ENCODE data around the gene KIAA1328.

Gene KIAA1328

DNA sequence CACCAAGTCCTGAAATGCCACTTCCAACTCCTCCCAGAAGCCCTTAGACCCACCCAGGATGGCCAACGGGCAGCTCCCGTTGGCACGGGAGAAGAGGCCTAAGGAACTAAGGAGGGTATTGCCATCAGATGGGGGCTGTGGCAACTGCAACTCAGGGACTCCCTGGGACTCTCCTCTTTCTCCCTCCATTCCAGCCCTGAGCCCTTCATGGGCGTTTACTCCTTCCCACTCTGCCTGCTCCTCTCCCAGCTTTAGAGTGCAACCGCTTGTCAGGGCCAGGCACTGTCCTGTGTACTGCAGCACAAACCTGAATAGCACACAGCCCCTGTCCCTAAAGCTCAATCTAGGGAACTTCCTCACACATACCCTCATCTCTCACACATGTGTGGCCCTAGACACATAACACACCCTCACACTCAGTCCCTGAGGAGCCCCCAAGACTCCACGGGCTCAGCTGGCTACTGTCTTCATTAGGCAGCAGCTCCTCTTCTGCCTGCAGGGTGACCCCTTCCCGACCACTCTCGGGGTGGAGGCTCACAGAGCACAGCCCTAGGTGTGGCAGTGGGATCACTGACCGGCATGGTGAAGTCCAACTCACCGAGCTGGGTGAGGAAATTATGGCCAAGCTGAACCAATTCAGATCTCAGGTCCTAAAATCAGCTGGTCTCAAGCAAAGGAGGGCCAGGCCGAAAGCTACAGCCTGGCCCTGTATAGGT is 420.4 kb downstream of the KIAA1328 start:
- DNase-seq (ENCODE audit: extremely low read depth in 1 of 2, low read depth in 1 of 2), result no peak

DNA sequence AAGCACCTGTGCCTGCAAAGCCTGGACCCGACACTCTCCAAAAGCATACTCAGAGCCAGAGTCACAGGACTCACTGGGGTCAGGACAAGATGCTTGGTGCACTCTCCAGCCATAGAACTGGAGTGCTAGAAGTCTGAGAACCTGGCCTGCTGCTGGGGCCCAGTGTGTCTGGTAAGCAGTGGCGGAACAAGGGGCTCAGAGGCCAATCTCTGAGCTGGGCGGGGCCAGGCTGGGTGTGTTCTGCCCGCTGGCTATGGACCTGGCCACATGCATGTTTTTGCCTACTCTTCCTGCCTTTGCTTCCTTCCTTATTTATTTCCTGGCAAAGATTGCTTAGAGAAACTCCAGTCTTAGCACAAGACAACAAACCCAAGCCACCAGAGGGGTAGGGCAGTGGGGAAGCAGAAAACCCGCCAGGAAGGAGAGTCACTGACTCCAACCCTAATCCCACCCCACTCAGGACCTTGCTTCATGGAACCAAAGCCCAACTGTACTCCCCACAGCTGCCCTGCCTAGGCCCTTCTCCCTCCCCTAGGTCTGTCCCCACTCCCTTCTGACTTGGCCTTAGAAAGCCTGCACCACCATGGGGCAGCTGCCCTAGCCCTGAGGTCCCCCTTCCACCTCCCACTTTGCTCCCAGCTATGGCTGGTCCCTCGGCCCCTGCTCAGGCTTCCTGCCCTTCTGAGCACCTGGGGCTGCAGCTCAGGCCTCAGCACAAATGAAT is 421.1 kb downstream of the KIAA1328 start:
- no peak for DNase-seq (ENCODE audit: extremely low read depth in 1 of 2, low read depth in 1 of 2)

- DNase-seq (ENCODE audit: extremely low read depth in 1 of 2, low read depth in 1 of 2), result no peak
These were observed 422.8 kb downstream of the KIAA1328 start for GRCh38 chr18:37251679-37252078.

GRCh38 chr18:37252342-37252741 is 423.4 kb downstream of the KIAA1328 start:
- DNase-seq (ENCODE audit: extremely low read depth in 1 of 2, low read depth in 1 of 2), result no peak

- DNase-seq (ENCODE audit: extremely low read depth in 1 of 2, low read depth in 1 of 2), result no peak
These were observed 424.0 kb downstream of the KIAA1328 start for GRCh38 chr18:37252854-37253393.

- DNase-seq (ENCODE audit: extremely low read depth in 1 of 2, low read depth in 1 of 2), result no peak
These were observed 424.7 kb downstream of the KIAA1328 start for GRCh38 chr18:37253394-37254235.

GRCh38 chr18:37254236-37254754 is 425.4 kb downstream of the KIAA1328 start:
- no peak for DNase-seq (ENCODE audit: extremely low read depth in 1 of 2, low read depth in 1 of 2)

GRCh38 chr18:37254973-37255372 is 426.0 kb downstream of the KIAA1328 start:
- no peak for DNase-seq (ENCODE audit: extremely low read depth in 1 of 2, low read depth in 1 of 2)

- DNase-seq (ENCODE audit: extremely low read depth in 1 of 2, low read depth in 1 of 2), result no peak
These were observed 429.2 kb downstream of the KIAA1328 start for GRCh38 chr18:37258131-37258530.

GRCh38 chr18:37258819-37259218 is 429.9 kb downstream of the KIAA1328 start:
- DNase-seq (ENCODE audit: extremely low read depth in 1 of 2, low read depth in 1 of 2), result no peak

- no peak for DNase-seq (ENCODE audit: extremely low read depth in 1 of 2, low read depth in 1 of 2)
These were observed 430.8 kb downstream of the KIAA1328 start for GRCh38 chr18:37259711-37260110.

DNA sequence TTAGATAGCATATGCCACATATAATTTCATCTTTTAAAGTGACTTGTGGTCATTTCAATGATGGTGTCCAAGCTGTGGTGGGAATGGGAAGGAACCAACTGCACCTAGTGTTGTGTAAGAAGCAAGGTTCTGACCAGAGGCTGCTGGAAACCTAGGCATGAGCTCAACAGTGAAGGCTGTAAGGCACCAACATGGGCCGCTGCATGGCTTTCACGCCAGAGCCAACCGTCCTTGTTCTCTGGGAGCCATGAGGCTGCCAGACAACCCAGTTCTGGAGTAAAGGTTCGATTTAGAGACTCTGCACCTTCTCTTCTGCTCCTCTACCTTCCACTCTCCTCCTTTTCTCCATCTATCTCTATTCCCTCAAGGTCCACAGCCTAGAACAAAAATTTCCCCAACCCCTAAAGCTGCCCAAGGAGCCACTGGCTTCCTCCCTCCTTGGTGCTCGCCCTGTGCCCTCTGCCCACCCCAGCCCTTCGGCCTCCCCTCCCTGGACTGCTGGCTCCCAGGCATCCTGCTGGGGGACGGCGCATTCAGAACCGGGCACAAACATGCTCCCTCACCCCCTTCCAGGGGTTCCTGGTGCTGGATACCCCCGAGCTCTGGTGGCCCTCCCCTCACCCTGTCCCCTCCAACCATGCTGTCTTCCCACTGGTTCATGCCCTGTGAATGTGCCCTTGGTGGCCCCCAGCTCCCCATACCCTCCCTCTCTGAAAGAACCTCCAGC is 431.6 kb downstream of the KIAA1328 start:
- no peak for DNase-seq (ENCODE audit: extremely low read depth in 1 of 2, low read depth in 1 of 2)

- DNase-seq (ENCODE audit: extremely low read depth in 1 of 2, low read depth in 1 of 2), result no peak
These were observed 432.4 kb downstream of the KIAA1328 start for GRCh38 chr18:37261246-37261840.

GRCh38 chr18:37261988-37262387 is 433.1 kb downstream of the KIAA1328 start:
- DNase-seq (ENCODE audit: extremely low read depth in 1 of 2, low read depth in 1 of 2), result no peak

GRCh38 chr18:37264956-37265355 is 436.0 kb downstream of the KIAA1328 start:
- DNase-seq (ENCODE audit: extremely low read depth in 1 of 2, low read depth in 1 of 2), result no peak

- no peak for DNase-seq (ENCODE audit: extremely low read depth in 1 of 2, low read depth in 1 of 2)
These were observed 436.5 kb downstream of the KIAA1328 start for GRCh38 chr18:37265382-37265781.

DNA sequence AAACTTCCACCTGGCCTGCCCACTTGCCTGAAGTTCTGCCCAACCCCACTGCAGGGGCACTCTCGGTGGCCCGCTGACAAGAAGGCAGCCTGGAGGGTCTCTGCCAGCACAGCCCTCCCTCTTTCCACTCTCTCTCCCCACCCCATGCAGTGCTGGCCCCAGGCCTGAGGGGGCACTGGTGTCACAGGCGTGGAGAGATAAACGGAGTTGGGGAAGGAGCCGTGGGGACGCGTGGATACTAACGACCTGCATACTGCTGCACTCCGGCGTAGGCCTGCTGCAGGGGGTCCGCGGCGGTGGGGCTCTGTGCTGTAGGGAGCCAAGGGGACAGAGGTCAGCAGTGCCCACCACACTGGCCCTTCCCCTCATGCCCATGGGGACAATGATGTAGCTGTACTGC is 437.4 kb downstream of the KIAA1328 start:
- DNase-seq (ENCODE audit: extremely low read depth in 1 of 2, low read depth in 1 of 2), result no peak

DNA sequence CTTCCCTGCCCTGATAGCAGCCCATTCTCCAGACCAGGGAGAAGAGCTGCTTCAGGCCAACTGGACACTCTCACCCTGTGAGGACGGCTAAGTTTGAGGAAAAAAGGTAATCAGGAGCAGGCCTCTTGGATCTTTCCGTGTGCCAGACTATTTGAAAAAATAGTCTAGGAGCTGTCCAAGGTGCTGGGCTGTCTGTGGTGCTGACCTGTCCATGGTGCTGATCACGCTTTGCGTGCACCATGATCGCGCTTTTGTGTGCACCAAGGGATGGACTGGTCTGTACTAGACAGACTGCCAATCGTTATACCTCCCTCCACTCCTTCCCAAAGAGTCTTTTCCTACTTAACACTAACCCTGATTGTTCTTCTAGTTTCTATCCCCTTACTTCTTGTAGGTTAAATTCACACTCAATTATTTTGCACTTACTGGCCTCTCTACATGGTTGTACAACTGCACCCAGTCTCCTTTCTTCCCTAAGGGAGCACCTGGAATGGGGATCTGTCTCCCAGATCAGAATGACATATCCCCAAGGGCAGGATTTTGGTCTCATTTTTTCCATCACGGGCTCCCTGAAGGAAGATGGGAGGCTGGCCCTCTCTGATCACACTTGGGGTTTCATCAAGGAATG is 441.2 kb downstream of the KIAA1328 start:
- DNase-seq (ENCODE audit: extremely low read depth in 1 of 2, low read depth in 1 of 2), result no peak

- DNase-seq (ENCODE audit: extremely low read depth in 1 of 2, low read depth in 1 of 2), result no peak
These were observed 441.7 kb downstream of the KIAA1328 start for GRCh38 chr18:37270666-37271052.

DNA sequence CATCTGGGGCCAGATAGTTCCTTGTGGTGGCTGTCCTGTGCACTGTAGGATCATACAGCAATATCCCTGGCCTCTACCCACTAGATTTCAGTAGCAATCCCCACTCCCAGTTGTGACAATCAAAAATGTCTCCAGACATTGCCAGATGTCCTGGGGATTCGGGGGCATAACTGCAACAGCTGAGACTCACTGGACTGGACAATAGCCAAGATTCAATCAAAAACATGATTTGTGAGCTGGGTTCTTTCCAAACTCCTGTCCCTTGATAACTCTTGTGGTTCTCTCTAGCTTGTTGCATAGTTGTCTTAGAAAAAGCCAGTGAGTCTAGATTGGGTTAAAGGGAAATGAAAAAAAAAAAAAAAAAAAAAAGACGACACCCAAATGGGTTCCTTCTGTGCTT is 443.3 kb downstream of the KIAA1328 start:
- DNase-seq (ENCODE audit: extremely low read depth in 1 of 2, low read depth in 1 of 2), result no peak

All from stimulated activated CD8-positive, alpha-beta memory T cell treated with anti-CD3 and anti-CD28 coated beads, Interleukin-7, amount 100 ng/mL, for 48 hours (primary cell).